GM19372 (cell line): ENCODE data around the gene TJP1.
"Not testable (repeated sequence)": the region's sequence is repeated elsewhere in the genome, so short reads cannot be mapped to it uniquely, and the experiment has no call there.

Experiments
- ATAC-seq: cut with Tn5 transposase; IDR thresholded peaks from one replicate; pipeline ENCODE4 v1.9.1; 2021; ENCODE audit warnings: mild to moderate bottlenecking, low read depth, moderate library complexity; ENCODE audit not compliant: unreplicated experiment

The TJP1 gene

GRCh38 chr15:29759596-29759995 lies 62.7 kb downstream of the TJP1 start:
- no peak for ATAC-seq

GRCh38 chr15:29756358-29757267 lies 65.7 kb downstream of the TJP1 start:
- no peak for ATAC-seq

DNA sequence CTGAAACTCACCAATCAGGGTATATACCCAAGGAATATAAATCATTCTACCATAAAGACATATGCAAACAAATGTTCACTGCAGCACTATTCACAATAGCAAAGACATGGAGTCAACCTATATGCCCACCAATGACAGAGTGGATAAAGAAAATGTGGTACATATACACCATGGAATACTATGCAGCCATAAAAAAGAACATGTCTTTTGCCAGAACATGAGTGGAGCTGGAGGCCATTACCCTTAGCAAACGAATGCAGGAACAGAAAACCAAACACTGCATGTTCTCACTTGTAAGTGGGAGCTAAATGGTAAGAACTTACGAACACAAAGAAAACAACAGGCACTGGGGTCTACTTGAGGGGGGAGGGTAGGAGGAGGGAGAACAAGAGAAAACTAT lies 68.3 kb downstream of the TJP1 start:
- not testable (repeated sequence) for ATAC-seq

- ATAC-seq: no peak
Observed at GRCh38 chr15:29753506-29753905, 68.8 kb downstream of the TJP1 start.

DNA sequence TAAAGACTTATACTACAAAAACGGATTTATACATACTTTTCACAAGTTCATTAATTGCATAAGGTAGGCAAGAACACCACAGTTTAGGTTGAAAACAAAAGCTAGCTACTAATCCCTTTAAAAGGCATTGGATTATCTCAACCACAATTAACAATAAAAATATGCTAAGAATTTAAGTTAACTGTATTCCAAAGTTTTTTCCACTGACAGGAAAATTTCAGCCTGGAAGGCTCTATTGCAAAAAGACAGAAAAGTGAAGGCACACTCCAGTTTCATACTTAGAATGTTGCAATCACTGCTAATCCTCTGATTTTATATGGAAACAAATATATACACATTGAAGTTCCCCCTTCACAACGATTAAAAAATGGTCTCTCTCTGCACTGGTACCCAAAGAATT lies 71.5 kb downstream of the TJP1 start:
- no peak for ATAC-seq

DNA sequence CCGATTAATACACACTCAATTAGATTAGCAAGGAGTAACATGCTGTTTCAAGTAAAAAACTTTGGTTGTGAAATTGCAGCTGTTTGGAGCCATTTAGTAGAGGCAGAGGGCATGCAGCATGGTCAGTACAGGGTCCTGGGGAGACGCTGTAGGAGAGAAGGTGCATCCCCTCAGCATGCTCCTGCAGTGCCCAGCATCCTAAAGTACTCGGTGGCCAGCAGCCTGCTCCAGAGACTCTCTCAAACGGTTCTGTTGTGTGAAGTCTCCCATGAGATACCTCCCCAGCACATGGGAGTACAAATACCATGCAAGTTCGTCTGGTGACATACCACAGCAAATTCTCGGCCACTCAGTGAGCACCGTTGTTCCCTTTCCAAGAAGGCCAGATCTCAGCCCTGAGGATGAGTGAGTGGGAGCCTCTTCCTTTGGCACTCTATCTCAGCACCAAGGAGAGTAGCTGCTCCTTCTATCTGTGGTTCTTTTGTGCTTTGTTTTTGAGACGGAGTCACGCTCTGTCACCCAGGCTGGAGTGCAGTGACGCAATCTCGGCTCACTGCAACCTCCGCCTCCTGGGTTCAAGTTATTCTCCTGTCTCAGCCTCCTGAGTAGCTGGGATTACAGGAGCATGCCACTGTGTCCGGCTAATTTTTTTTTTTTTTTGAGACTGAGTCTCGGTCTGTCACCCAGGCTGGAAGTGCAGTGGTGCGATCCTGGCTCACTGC lies 72.7 kb downstream of the TJP1 start:
- no peak for ATAC-seq

GRCh38 chr15:29747837-29748417 lies 74.3 kb downstream of the TJP1 start:
- ATAC-seq: no peak

DNA sequence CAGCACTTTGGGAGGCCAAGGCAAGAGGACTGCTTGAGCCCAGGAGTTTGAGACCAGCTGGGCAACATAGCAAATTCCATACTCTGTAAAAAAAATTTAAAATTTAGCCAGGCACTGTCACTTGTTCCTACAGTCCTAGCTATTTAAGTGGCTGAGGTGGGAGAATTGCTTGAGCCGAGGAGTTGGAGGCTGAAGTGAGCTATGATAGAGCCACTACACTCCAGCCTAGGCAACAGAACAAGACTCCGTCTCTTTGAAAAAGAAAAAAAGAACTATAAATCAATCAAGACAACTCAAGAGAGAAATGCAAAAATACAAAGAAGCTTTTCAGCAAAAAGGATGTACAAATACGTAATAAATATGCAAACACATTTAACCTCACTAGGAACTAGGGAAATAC lies 78.8 kb downstream of the TJP1 start:
- no peak for ATAC-seq

GRCh38 chr15:29740692-29741311 lies 81.5 kb downstream of the TJP1 start:
- no peak for ATAC-seq

GRCh38 chr15:29736744-29737020 lies 85.6 kb downstream of the TJP1 start:
- ATAC-seq: no peak

DNA sequence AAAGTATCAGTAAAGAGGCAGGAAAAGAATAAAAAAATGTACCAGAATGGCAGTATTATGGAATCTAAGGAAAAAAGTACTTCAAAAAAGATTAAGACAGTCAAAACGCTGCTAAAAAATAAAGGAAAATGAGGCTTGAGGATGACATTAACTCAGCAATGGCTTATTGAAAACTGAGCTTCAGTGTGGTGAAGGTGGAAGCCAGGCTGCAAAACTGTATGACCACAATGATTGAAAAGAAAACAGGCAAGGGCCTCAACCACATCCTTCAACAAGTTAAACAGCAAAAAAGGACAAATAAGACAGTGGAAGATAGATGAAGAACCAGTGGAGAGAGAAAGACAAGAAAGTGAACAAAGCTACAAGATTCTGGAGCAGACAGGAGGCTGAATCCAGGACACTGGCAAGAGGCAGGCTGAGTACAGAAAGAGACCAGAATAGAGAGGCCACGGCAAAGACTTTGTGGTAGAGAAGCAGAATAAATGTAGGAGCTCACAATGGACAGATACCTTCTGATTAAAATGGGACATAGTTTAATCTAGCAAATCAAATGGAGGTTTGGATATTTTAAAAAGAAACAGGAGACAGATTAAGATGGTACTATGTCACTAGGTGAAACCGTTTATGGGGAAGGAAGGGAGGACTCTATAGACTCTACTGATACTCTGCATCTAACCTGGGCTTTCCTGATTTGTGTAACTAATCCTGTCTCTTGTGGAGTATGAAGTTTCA lies 86.1 kb downstream of the TJP1 start:
- peak; percentile 59 for ATAC-seq

DNA sequence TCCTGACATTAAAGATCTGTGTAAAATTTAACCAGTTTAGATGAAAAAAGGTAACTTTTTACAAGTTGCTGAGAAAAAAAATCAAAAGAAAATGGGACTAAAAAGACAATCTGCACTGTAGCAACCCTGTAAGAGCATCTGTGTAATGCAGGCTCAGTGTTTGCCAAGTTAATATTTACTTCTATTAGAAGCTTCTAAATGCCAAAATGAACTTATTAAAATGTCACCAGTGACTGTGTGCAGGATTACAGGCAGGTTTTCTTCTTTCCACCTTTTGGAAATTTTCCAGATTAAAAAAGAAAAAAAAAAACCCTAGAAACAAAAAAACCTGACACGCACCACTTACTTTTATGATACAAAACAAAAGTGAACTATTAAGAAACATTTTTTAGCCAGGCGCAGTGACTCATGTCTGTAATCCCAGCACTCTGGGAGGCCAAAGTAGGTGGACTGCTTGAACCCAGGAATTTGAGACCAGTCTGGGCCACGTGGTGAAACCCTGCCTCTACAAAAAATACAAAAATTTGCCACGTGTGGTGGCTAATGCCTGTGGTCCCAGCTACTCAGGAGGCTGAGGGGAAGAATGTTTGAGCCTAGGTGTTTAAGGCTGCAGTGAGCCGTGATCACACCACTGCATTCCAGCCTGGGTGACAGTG lies 87.2 kb downstream of the TJP1 start:
- no peak for ATAC-seq

DNA sequence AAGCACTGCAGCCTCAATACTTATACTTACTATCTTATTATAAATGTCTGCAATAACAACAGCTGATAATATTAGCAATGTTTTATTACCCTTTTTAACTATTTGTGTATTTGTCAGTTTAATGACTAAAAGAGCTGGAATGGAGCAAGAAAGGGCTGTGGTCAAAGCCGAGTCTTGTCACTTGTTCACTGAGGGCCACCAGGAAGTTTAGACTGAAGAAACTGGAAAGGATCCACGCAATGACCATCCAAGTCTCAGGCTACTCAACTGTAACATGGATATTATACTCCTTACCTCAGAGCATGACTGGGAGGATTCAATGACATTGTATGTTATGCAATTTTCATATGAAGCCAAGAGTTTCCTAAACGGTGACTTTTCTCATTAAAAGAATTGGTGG lies 90.4 kb downstream of the TJP1 start:
- ATAC-seq: no peak

- ATAC-seq: not testable (repeated sequence)
Observed at GRCh38 chr15:29730471-29730870, 91.8 kb downstream of the TJP1 start.

- ATAC-seq: no peak
Observed at GRCh38 chr15:29728418-29728817, 93.8 kb downstream of the TJP1 start.

GRCh38 chr15:29727871-29728270 lies 94.4 kb downstream of the TJP1 start:
- ATAC-seq: no peak

DNA sequence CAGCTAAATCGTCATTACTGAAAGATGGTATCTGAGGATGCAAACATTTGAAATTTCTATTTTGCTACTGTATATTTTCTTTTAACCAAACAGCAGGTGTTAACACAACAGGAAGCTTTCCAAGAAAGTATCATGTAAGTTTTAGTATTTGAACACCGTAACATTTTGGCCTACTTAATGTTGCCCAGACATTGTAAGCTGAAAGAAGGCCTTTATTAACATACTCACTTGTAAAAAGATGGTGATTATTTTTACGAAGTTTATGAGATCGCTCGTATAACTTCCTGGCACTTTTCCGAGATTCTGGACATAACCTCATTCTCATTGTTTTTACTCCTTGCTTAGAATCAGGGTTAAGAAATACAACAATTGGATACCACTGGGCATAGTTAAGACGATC lies 95.7 kb downstream of the TJP1 start:
- no peak for ATAC-seq

DNA sequence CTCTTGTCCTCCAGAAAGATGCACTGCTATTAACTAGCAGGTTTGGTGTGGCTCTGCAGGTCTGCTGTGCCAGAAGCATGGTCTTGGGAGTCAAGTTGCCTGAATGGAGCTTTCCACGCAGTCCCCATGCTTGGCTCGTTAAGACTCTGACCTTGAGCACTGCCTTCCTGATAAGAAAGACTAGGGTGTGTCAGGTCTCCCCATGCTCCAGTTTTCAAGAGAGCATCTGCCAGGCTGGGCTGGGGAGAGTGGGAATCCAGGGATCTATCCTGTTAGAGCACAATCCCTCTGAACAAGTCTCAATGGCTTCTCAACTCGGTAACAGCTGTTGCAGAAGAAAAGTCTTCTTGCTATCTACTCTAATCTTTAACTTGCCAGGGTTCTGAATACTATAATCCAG lies 98.2 kb downstream of the TJP1 start:
- no peak for ATAC-seq

DNA sequence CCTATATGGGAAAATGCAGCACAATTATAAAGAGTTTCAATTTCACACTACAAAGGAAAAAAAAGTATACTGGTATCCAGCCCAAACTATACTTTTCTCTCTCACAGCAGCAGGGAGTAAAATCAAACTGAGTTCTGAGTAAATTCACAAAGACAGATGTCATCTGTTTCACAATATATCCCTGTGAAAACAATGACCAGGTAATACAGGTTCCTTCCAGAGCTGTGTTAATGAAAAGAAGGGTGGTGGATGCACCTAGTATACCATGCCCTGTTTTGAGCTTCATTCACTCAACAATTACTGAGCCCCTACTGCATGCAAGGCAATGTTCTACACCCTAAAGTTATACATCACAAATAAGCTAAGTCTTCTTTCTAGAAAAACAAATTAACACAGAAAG lies 108.5 kb downstream of the TJP1 start:
- no peak for ATAC-seq
